Activated CD4-positive, alpha-beta T cell treated with anti-CD3 and anti-CD28 coated beads, Interleukin-2, Interleukin-6, amounts not matched to agents 100 ng/mL and 50 ng/mL, durations not matched to agents 16 hours and 8 hours (primary cell): ENCODE measurements around the gene IPMK.
"Not testable (repeated sequence)": the region's sequence is repeated elsewhere in the genome, so short reads cannot be mapped to it uniquely, and the experiment has no call there.

Source experiments
- DNase-seq: peaks from one replicate; pipeline ENCODE4 v3.0.0-alpha.2; 2020

Gene IPMK

DNA sequence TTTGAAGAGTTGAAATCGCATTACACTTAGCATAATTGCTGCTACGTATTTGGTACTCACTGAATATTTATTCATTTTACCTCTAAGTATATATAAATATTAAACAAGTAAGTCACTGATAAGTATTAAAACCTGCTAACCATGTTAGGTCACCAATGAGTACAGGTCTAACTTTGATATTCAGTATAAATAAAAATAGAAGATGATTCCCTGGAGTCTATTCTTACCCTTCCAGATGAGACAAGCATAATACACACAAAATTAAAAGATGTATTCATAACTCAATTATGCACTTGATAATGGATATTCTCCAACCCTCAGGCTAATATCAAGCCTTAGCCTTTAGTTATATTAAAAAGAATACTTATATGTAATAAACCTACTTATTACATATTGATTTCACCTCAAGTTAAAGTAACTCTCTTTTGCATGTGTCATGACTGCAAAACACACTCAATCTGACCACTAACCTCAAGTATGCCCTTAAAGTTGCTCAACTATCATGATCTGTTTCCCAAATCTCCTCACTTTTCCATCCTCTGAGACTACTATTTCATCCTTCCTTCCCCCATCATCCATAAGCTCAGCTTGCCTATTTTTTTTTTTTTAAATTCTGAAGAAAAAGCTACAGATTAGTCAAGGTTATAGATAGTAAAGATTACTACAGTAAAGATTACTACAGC is 46.8 kb downstream of the IPMK start:
- DNase-seq = no peak

DNA sequence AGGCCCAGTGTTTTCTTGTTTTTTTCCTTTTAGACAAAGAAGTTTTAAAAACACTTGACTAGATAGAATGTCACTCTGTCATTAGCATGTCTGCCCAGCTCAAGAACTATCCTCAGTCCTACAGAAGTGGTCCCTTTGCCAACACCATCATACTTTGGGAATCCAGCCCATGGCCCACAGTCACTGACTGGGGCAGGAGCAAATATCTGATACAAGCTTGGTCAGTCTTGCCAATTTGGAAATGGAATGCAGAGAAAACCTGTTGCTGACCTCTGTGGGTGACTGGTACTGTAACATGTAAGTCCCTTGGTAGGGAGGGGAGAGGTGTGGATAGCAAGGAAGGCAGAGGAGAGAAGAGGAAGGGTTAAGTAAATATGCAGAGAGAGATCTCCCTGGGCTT is 47.8 kb downstream of the IPMK start:
- no peak for DNase-seq

DNA sequence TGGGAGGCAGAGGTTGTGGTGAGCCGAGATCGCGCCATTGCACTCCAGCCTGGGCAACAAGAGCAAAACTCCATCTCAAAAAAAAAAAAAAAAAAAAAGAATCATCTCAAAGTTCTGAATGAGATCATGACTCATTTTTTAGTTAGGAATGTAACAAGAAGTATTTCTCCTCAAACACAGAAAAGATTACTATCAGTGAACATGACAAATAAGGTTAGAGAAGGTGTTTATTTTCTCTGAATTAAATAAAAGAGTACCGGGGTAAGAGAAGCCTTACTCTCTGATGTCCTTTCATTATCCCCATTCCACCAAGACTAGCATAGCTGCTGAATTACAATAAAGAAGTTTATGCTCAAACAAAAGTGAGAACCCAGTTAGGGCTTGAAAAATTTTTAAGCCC is 50.1 kb downstream of the IPMK start:
- no peak for DNase-seq

DNA sequence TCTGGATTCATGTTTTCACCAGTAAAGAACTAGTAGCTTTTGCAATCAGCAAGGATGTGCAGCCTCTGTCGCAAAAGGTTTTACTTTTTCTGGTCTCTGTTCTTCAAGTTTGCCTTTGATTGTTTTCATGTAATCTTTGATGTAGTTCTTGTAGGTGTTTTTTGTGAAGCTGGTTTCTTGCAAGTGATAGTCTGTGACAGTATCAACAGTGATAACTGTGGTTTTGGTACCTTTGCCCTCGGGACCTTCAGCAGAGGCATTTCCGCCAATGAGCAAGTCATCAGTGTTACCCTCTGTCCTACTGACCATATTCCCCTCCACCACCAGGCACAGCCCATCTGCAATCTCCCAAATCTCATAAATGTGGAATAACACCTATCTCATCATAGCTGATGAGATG is 55.1 kb downstream of the IPMK start:
- DNase-seq = no peak

DNA sequence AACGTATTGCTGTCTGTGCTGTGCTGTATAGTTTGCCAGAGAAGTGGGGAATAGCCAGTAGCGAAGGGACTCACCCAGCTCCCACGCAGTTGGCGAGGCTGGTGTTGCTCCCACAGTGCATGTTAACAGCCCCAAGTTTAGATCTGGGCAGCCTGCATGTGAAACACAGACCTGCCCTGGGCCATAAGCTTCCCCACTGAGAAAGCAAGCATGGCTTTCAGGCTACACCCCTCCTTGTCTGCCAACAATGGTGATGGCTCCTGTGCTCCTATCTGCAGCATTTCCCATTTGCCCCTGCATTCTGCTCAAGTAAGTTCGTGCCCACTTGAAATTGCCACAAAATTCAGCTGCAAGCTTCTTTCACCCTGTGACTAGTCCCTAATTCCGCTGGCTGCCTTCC is 57.5 kb downstream of the IPMK start:
- no peak for DNase-seq

DNA sequence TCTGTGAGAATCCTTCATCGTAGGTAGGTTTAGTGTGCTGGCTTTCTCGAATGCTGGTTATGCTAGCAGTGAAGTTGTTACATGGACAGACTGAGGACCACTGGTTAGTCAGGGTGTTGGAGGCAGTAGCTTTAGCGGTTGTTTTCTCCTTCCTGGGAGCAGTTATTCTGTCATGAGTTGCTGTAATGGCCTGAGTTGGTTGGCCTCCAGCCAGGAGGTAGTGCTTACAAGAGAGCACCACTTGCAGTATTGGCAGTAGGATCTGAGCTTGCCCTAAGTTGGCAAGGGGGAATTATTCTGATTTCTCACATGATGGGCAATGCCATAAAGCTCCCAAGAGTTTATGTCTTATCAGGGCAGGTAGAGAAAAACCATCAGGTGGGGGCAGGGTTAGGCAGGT is 58.0 kb downstream of the IPMK start:
- no peak for DNase-seq

DNA sequence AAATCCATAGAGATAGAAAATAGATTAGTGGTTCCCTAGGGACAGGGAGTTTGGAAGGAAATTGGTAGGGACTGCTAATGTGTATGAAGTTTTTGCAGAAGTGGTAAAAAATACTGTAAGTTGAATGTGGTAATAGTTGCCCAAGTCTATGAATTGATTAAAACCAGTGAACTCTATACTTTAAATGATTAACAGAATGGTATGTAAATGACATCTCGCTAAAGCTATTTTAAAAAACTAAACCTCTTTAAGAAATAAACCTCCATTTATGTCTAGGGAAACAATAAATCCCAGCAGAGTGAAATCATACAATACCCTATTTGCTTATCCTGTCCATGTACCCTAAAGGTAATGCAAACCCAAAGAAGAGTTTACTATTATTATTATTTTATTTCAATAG is 61.4 kb downstream of the IPMK start:
- no peak for DNase-seq

DNA sequence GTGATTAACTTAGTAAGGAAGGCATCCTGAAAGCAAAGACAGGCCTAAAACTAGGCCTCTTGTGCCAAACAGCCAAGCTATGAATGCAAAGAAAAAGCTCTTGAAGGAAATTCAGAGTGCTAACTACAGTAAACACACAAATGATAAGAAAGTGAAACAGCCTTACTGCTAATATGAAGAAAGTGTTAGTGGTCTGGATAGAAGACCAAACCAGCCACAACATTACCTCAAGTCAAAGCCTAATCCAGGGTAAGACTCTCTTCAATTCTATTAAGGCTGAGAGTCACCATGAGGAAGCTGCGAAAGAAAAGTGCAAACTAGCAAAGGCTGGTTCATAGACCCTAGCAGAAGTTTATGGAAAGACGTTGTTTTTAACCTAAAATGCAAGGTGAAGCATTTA is 66.0 kb downstream of the IPMK start:
- no peak for DNase-seq

DNA sequence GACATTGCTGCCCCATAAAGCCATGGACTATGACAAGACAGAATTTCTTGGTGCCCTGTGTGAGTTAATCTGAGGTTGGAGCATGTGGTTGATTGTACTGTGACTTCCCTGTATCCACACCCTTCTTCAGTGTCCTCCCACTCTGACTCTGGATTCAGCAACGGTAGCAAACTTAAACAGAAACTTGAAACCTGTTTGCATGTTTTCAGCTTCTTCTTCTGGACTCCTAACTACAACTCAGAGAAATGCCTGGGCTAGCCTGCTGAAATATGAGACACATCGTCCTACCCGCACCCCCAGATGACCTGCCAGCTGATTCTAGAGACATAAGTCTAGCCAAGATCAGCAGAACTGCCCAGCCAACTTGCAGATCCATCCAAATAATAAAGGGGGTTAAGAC is 78.4 kb downstream of the IPMK start:
- no peak for DNase-seq

DNA sequence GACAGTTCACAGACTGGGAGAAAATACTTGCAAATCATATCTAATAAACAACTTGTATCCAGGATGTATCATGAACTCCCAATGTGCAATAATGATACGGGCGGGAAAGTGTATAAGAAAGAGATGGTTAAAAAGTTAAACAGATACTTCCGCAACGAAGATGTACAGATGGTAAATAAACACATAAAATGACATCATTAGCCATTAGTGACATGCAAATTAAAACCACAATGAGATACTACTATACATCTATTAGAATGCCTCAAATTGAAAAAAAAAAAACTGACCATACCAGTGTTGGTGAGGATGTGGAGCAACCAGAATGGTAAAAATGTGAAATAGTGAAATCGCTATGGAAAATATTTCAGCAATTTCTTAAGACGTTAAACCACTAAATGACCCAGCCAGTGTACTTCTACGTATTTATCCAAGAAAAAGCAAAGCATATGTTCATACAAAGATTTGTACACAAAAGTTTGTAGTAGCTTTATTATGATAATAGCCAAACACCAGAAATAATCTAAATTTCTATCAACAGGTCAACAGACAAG is 83.5 kb downstream of the IPMK start:
- no peak for DNase-seq

DNA sequence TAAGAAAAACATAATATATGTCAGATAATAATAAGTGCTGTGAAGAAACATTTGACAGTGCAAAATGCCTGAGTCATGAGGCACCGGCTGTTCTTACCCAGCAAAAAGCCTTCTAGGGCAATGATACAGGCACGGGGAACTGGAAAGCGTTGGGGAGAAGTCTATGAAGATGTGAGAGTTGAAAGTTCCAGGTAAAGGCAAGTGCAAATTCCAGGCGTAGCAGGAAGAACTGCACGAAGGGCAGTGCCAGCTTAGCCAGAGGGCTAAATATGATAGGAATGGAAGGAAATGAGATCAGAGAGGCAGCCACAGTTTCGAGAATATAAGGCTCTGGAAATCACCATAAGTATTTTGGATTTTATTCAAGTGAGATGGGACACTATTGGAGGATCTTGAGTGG is 87.0 kb downstream of the IPMK start:
- no peak for DNase-seq

DNA sequence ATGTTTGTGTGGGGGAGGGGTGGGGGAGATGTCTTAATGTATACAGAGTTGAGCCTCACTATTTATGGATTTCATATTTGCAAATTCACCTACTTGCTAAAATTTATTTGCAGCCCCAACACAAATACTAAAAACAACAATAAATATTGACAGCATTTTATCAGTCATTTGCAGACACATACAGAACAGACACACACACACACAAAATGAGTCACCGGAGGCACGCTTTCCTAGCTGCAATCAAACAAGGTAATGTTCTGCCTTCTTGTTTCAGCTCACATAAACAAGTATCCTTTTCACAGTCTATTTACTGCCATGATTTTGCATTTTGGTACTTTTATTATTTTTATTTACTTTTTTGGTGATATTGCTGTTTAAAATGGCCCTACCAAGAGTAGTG is 88.5 kb downstream of the IPMK start:
- no peak for DNase-seq

DNA sequence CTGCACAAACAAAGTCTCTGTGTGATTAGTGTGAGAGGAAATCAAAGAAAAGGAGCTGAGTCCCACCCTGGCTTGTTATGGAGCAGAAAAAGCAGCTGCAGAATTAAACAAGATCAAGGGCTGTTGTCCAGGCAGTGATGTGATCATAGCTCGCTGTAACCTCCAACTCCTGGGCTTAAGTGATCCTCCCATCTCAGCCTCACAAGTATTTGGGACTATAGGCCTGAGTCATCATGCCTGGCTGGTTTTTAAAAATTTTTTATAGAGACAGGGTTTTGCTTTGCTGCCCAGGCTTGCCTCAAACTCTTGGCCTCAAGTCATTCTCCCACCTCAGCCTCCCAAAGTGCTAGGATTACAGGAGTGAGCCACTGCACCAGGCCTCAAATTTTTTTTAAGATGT is 88.9 kb downstream of the IPMK start:
- no peak for DNase-seq

DNA sequence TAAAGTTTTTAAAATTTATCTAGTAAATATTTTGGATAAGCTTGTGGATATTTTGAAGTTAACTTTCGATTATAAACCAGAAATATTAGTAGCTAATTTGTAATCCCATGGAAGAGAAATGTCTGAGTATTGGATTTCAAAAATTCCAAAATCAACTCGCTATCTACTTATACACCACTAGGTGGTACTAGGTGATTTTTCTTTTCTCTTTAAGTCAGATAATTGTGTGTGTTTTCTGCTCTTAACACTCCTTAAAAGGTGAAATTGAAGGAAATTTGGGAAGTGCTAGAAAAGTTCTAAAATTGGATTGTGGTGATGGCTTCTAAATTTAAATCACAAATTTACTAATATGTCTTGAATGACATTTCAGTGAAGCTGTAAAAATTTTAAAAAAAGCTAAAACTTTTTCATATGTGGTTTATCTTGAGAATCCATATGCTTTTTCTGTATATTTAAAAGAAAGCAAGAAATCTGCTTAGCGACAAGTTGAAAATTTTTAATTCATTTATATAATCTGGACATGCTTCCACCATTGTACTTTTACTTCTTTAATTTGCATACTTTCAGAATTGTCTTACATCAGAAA is 90.2 kb downstream of the IPMK start:
- no peak for DNase-seq

DNA sequence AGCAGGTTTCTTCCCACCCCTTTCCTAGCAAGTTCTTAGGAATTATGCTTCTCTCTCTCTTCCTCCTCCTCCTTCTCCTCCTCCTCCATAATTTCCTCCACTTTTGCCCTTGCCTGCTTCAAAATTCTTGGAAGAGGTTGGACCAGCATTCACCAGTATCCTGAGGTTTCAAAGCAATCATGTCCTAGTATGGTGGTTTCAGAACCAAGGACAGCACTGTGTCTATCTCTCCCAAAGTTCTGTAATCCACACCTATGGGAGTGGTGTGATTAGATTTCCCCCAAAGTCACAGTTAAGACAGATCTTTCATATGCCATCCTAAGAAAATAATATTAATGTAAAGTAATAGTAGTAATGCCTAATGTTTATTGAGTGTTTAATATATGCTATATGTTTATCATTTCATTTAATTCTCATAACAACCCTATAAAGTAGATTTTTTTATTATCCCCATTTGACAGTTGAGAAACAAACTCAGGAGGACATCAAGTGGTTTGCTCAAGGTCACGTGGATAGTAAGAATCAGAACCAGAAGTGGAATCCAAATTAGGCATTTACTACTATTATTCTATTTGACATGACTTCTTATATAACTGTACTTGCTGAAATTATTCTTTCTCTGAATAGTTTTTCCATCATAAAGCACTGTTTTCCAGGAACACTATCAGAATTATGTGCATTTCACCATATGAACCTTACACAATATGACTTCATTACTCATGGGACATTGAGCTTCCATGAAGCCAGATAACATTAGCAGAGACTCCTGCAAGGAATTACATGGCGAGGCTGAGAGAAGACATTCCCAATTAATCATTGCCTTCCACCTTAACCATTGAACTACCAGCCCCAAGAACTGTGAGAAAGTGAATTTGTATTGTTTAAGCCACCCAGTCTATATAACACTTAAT is 91.4 kb downstream of the IPMK start:
- DNase-seq = no peak

DNA sequence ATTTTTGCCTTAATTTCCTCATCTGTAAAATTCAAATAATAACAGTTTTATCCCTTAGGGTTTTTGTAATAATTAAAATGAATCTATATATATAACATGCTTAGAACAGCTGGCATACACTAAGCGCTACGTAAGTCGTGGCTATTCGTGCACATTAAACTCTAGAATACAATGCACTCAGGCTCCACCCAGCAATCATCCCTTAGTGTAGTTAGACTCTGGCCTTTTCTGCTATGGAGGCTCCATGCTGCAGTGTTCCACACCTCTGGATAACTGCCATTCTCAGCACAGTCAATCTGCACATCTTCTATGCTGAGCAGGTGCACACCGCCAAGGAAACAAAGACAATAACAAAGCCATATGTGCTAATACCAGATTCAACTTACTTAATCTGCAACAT is 92.9 kb downstream of the IPMK start:
- no peak for DNase-seq

DNA sequence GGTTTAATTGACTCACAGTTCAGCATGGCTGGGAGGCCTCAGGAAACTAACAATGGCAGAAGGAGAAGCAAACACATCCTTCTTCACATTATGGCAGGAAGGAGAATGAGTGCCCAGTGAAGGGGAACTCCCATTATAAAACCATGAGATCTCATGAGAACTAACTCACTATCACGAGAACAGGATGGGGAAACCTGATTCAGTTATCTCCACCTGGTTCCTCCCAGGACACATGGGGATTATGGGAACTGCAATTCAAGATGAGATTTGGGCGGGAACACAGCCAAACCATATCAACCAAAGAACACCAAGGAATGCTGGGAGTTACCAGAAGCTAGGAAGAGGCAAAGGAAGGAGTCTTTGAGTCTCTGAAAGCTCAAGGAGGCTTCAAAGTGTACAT is 94.3 kb downstream of the IPMK start:
- DNase-seq = no peak

DNA sequence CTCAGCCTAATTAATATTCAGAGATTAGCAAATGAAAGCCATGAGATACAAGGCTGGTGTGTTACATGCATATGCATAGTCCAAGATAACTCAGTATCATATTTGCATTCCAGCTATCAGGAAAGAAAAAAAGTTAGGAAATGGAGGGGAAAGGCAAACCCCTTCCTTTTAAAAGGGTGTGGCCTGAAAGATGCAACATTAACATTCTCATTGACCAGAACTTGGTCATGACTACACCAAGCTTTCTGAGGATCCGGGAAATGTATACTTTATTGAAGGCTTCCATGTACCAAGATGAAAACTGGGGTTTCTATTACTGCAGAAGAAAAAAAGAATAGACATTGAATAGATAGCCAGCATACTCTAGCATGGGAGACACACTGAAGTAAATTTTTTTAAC is 96.5 kb downstream of the IPMK start:
- DNase-seq = no peak

DNA sequence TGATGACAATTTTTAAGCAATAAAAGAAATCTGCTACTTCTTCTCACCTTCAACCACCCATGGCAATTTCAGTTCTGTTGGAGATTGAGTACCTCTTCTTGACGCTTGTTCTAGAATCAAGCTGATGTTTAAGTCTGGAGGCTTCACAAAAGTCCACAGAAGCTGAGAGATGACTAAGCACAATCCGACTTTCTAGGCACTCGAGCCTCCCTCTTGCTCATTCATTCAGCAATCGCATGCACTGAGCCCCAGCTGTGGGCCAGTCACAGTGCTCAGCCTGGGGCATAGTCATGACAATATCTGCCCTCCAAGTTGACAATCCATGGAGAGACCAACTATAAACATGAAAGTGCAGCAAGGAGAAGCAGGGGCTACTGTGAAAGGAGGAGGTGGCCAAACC is 103.2 kb downstream of the IPMK start:
- no peak for DNase-seq

DNA sequence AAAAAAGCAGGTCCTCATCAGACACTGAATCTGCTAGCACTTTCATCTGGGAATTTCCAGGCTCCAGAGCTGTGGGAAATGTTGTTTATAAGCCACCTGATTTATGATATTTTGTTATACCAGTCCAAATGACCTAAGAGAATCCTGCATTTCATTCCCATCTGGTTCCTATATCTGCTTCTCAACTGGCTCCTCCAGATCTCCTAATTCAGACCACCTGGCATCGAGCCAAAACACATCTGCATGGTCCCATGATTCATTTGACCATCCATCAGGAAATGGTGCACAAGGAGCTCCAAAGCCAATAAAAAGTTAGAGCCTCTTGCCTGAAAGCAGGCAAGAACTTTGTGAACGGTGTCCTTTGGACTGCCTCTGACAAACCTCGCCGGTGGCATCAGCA is 108.9 kb downstream of the IPMK start:
- no peak for DNase-seq

DNA sequence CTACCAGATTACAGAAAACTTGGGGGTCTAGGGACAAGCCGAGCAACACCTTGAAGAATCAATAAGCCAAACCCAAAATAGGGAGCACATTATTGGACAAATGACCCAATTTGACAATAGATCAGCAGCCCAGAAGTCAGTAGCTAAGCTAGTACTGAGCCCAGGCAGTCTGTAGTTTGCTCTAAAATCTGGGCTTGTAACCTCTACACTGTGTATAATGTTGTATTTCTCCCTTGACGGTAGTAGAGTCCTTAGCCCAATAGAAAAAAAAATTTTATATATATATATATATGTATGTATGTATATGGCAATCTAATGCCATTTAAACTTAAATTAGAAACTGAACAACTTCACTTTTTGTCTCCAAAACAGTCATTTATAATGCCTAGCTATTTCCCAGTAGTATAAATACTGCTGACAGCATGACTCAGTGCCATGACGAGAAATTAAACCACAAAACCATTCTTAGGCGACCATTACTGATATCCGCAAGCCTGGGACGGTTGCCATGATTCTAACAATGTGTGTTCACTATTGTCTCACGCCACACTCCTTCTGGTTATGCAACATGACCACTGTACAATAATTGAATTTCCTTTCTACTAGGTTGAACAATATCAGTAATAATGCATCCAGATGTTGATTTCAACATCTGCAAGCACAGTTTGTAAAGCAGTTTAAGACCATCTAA is 110.5 kb downstream of the IPMK start:
- peak; percentile 31 for DNase-seq

DNA sequence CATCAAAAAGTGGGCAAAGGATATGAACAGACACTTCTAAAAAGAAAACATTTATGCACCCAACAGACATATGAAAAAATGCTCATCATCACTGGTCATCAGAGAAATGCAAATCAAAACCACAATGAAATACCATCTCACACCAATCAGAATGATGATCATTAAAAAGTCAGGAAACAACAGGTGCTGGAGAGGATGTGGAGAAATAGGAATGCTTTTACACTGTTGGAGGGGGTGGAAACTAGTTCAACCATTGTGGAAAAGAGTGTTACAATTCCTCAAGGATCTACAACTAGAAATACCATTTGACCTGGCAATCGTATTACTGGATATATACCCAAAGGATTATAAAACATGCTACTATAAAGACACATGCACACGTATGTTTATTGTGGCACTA is 111.8 kb downstream of the IPMK start:
- not testable (repeated sequence) for DNase-seq

DNA sequence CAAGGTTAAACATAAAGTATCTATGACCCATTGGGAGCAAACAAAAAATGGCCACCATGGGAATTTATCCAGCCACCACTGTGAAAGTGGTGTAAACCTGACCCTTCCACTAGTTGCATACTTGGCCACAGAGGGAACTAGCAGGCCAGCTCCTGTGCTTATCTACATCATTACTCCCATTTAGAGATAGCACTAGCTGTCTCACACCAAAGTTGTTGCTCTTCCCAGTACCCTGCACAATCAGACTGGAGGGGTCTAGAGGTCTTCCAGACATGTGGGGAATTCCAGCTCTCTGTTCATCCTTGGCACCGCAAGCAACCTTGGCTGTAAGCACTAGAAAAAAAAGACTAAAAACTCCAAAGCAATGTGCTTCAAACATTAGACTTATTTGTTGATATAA is 113.9 kb downstream of the IPMK start:
- no peak for DNase-seq
